PC-9 (cell line): ENCODE measurements around the gene FGD4. TPM values are rescaled to one million over a fixed set of nuclear protein-coding genes. Genes with fewer than 3 reads are reported as not detected.

Experiments used
- BruUV-seq: library from RNA; stranded (reverse); fragments of 400-500 nt; replicated peaks from 2 replicates; lab custom pipeline; 2021; lab: Mats Ljungman, UMichigan
- CTCF ChIA-PET: fragments of 300-600 bp; sonication (Branson Sonifier 250); formaldehyde crosslinking; loops from one replicate; lab custom pipeline; 2022; ENCODE audit warnings: antibody characterized with exemption; lab: Charles Lee
- POLR2A ChIA-PET: fragments of 300-600 bp; sonication (Branson Sonifier 250); formaldehyde crosslinking; loops from one replicate; lab custom pipeline; 2022; ENCODE audit warnings: antibody characterized with exemption; ENCODE audit not compliant: unreplicated experiment; lab: Charles Lee
- DNase-seq, 2 experiments: peaks; one replicate each; pipeline versions ENCODE4 v3.0.0 to v3.0.0-alpha.2; 2015 to 2022; ENCODE audit warnings: mixed read lengths in 1 of 2
- H2AFZ ChIP-seq: fragments of 200-600 bp; sonication (generic); 2 replicates; pipeline ENCODE4 v1.8.1; 2017; ENCODE audit warnings: antibody characterized with exemption
- H3F3A ChIP-seq: fragments of 200-600 bp; sonication (generic); 2 replicates; pipeline ENCODE4 v1.8.1; 2017; ENCODE audit warnings: antibody characterized with exemption, mild to moderate bottlenecking, low read depth; ENCODE audit not compliant: insufficient read depth
- H3K27ac ChIP-seq: fragments of 200-600 bp; sonication (generic); 2 replicates; pipeline ENCODE4 v1.6.1; 2016; ENCODE audit warnings: mixed run types
- H3K27me3 ChIP-seq: fragments of 200-600 bp; sonication (generic); 2 replicates; pipeline ENCODE4 v1.6.1; 2016; ENCODE audit warnings: low read depth, mixed run types; ENCODE audit not compliant: insufficient read depth
- H3K36me3 ChIP-seq: fragments of 200-600 bp; sonication (generic); 2 replicates; pipeline ENCODE4 v1.6.1; 2016; ENCODE audit warnings: low read depth, mixed run types
- H3K4me1 ChIP-seq: fragments of 200-600 bp; sonication (generic); replicated peaks from 2 replicates; pipeline ENCODE4 v1.6.1; 2016; ENCODE audit warnings: mixed run types; ENCODE audit not compliant: insufficient read depth
- H3K4me2 ChIP-seq: fragments of 200-600 bp; sonication (generic); 2 replicates; pipeline ENCODE4 v1.6.1; 2017; ENCODE audit warnings: mixed run types
- H3K4me3 ChIP-seq: fragments of 200-600 bp; sonication (generic); 2 replicates; pipeline ENCODE4 v1.6.1; 2016; ENCODE audit warnings: mixed run types
- H3K79me2 ChIP-seq: fragments of 200-600 bp; sonication (generic); 2 replicates; pipeline ENCODE4 v1.6.1; 2017; ENCODE audit warnings: low read depth, mixed run types
- H3K9me2 ChIP-seq: fragments of 200-600 bp; sonication (generic); 2 replicates; pipeline ENCODE4 v1.8.1; 2017; ENCODE audit warnings: mild to moderate bottlenecking; ENCODE audit not compliant: insufficient read depth
- H3K9me3 ChIP-seq: fragments of 200-600 bp; sonication (generic); 2 replicates; pipeline ENCODE4 v1.8.1; 2016; ENCODE audit warnings: low read depth; ENCODE audit not compliant: insufficient read depth
- H4K20me1 ChIP-seq: fragments of 200-600 bp; sonication (generic); 2 replicates; pipeline ENCODE4 v1.8.1; 2017; ENCODE audit not compliant: insufficient read depth
- EZH2 ChIP-seq: fragments of 200-600 bp; sonication (generic); IDR thresholded peaks from 2 replicates; pipeline ENCODE4 v1.8.0; 2017; ENCODE audit warnings: antibody characterized with exemption, low read depth
- intact Hi-C: fragments of 100-400 bp; cut with micrococcal nuclease; formaldehyde crosslinking; loops from one replicate; pipeline ENCODE4 v1.10.0; 2022; ENCODE audit not compliant: unreplicated experiment
- total RNA-seq: library from RNA; stranded (reverse); gene quantifications from 2 replicates; pipeline ENCODE4 v1.2.3, GENCODE V29; 2021
- TF ChIP-seq, protein P1 (sequence below): fragments of 200-600 bp; sonication (generic); conservative IDR thresholded peaks from 2 replicates; pipeline ENCODE4 v1.6.1; 2017; ENCODE audit warnings: mixed run types, antibody characterized with exemption, mild to moderate bottlenecking, moderate library complexity

The FGD4 gene
- total RNA-seq, 1 experiment from 2014 or later, result 28.3 TPM

DNA sequence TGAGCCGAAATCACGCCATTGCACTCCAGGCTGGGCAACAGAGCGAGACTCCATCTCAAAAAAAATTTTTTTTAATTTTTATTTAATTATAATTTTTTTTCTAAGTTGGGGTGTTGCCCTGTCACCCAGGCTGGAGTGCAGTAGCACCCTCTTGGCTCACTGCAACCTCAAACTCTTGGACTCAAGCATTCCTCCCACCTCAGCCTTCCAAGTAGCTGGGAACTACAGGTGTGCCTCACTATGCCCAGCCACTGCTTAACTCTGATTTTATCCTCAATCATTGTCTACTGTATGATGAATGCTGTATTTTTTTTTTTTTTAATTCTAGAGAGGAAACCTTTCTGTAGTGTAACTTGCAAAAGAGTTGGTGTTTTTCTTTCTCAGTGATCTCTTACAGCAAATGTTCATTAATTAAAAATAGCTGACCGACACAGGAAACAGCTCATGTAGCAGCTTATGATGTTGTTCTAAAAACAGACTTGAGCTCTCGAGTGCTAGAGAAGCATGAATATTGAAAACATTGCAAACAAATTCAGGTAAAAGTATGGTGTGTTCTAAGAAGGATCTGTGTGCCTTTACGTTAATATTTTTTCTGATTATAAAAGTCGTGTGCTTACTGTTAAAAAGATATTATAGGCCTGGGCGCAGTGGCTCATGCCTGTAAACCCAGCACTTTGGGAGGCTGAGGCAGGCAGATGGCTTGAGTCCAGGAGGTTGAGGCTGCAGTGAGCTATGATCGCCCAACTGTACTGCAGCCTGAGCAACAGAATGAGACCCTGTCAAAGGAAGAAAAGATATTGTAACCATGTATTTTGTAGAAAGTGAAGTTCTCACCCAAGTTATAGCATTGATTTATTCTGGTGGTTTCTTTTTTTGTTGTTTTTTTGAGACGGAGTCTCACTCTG is 68.9 kb downstream of the FGD4 start:
- BruUV-seq, result no TSS peak
- Histone ChIP-seq H3K4me1 (no peaks in the 10 kb centered on the region), H4K20me1 (no peaks in the 10 kb centered on the region), H3K27ac (no peak overlapping the region), H3K79me2 (no peaks in the 10 kb centered on the region; the same call in 1 of the 2 replicates), H3K9me2 (no peaks in the 10 kb centered on the region), H3F3A (no peaks in the 10 kb centered on the region), H2AFZ (no peak overlapping the region), H3K4me3 (no peak overlapping the region), H3K27me3 (no peaks in the 10 kb centered on the region), H3K36me3 (no peaks in the 10 kb centered on the region), H3K9me3 (no peaks in the 10 kb centered on the region), H3K4me2 (no peak overlapping the region)
- POLR2A ChIA-PET, result no interaction called here
- CTCF ChIA-PET, result interaction anchor here (0.7 kb wide), 1 partner anchor 1053 kb away, joined by 11 read pairs; no protein-coding TSS in a partner anchor
- DNase-seq, result no peak
- intact Hi-C loops, result no loop called here
- TF ChIP-seq, protein P1, sequence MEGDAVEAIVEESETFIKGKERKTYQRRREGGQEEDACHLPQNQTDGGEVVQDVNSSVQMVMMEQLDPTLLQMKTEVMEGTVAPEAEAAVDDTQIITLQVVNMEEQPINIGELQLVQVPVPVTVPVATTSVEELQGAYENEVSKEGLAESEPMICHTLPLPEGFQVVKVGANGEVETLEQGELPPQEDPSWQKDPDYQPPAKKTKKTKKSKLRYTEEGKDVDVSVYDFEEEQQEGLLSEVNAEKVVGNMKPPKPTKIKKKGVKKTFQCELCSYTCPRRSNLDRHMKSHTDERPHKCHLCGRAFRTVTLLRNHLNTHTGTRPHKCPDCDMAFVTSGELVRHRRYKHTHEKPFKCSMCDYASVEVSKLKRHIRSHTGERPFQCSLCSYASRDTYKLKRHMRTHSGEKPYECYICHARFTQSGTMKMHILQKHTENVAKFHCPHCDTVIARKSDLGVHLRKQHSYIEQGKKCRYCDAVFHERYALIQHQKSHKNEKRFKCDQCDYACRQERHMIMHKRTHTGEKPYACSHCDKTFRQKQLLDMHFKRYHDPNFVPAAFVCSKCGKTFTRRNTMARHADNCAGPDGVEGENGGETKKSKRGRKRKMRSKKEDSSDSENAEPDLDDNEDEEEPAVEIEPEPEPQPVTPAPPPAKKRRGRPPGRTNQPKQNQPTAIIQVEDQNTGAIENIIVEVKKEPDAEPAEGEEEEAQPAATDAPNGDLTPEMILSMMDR, result no peak
- no peak for TF ChIP-seq EZH2

GRCh38 chr12:32470936-32471470 is 71.6 kb downstream of the FGD4 start:
- Histone ChIP-seq H3K27me3 (no peaks in the 10 kb centered on the region), H3K4me3 (no peak overlapping the region), H3K36me3 (no peaks in the 10 kb centered on the region), H3F3A (no peaks in the 10 kb centered on the region), H4K20me1 (no peaks in the 10 kb centered on the region), H3K9me2 (no peaks in the 10 kb centered on the region), H3K9me3 (no peaks in the 10 kb centered on the region), H3K27ac (no peak overlapping the region), H3K79me2 (no peaks in the 10 kb centered on the region; the same call in 1 of the 2 replicates), H3K4me1 (no peaks in the 10 kb centered on the region), H2AFZ (no peak overlapping the region), H3K4me2 (no peak overlapping the region)
- intact Hi-C loops, result no loop called here
- POLR2A ChIA-PET, result no interaction called here
- TF ChIP-seq EZH2, result no peak
- BruUV-seq, result no TSS peak
- no peak for DNase-seq
- CTCF ChIA-PET, result no interaction called here

GRCh38 chr12:32471591-32472001 is 72.2 kb downstream of the FGD4 start:
- Histone ChIP-seq H3K79me2 (no peaks in the 10 kb centered on the region; the same call in 1 of the 2 replicates), H3K36me3 (no peaks in the 10 kb centered on the region), H3K4me1 (no peaks in the 10 kb centered on the region), H3F3A (no peaks in the 10 kb centered on the region), H4K20me1 (no peaks in the 10 kb centered on the region), H3K4me3 (no peak overlapping the region), H3K4me2 (no peak overlapping the region), H3K9me3 (no peaks in the 10 kb centered on the region), H3K27ac (no peak overlapping the region), H2AFZ (no peak overlapping the region), H3K27me3 (no peaks in the 10 kb centered on the region), H3K9me2 (no peaks in the 10 kb centered on the region)
- ChIA-PET CTCF (no interaction called here), POLR2A (no interaction called here)
- no peak for DNase-seq
- intact Hi-C loops, result no loop called here
- TF ChIP-seq, protein P1, result no peak
- TF ChIP-seq EZH2, result no peak
- no TSS peak for BruUV-seq
